ENCODE measurements around the gene ERVV-1.
"Not testable (repeated sequence)": the region's sequence is repeated elsewhere in the genome, so short reads cannot be mapped to it uniquely, and the experiment has no call there.

Gene ERVV-1

GRCh38 chr19:53012006-53012405, 1.7 kb upstream of the ERVV-1 start:
- H3K9me3 ChIP-seq (ENCODE audit: insufficient read depth, low read length, severe bottlenecking) = no peaks in the 10 kb centered on the region
- TF ChIP-seq CTCF (IDR thresholded peaks at IDR 0.05; ENCODE audit: borderline replicate concordance, extremely low read depth, low read length, poor library complexity, severe bottlenecking) = no peak
- no peak for TF ChIP-seq EZH2 (IDR thresholded peaks at IDR 0.05; ENCODE audit: borderline replicate concordance, low read depth, low read length, severe bottlenecking)
- H3K27ac ChIP-seq (ENCODE audit: low read length) = no peak overlapping the region
- H3K9ac ChIP-seq (ENCODE audit: low read depth, low read length) = no peak overlapping the region
- DNase-seq (no peak), ATAC-seq (ENCODE audit: insufficient read depth, low read depth) (no peak)
- no peak overlapping the region for H3K4me2 ChIP-seq (ENCODE audit: insufficient read depth, low read length)
- no peak overlapping the region for H2AFZ ChIP-seq (ENCODE audit: low read depth, low read length)
- H3K79me2 ChIP-seq (ENCODE audit: insufficient read depth, low read length) = no peaks in the 10 kb centered on the region
- H3K4me3 ChIP-seq (ENCODE audit: low read depth in 1 of 2, low read length in 2 of 2) = no peak overlapping the region
- no peaks in the 10 kb centered on the region for H3K27me3 ChIP-seq (ENCODE audit: insufficient read depth, low read length, poor library complexity)
- no peaks in the 10 kb centered on the region for H3K36me3 ChIP-seq (ENCODE audit: insufficient read depth, low read length)
- no peaks in the 10 kb centered on the region for H3K4me1 ChIP-seq (ENCODE audit: insufficient read depth, low read length)
- no peaks in the 10 kb centered on the region for H4K20me1 ChIP-seq (ENCODE audit: insufficient read depth, low read length)

- Histone ChIP-seq H3K9ac (ENCODE audit: low read depth, low read length) (no peak overlapping the region), H2AFZ (ENCODE audit: low read depth, low read length) (no peak overlapping the region), H3K36me3 (ENCODE audit: insufficient read depth, low read length) (no peaks in the 10 kb centered on the region), H3K4me3 (ENCODE audit: low read depth in 1 of 2, low read length in 2 of 2) (no peak overlapping the region), H3K27ac (ENCODE audit: low read length) (no peak overlapping the region), H3K79me2 (ENCODE audit: insufficient read depth, low read length) (no peaks in the 10 kb centered on the region), H3K27me3 (ENCODE audit: insufficient read depth, low read length, poor library complexity) (no peaks in the 10 kb centered on the region), H3K4me2 (ENCODE audit: insufficient read depth, low read length) (no peak overlapping the region), H3K4me1 (ENCODE audit: insufficient read depth, low read length) (no peaks in the 10 kb centered on the region), H3K9me3 (ENCODE audit: insufficient read depth, low read length, severe bottlenecking) (no peaks in the 10 kb centered on the region), H4K20me1 (ENCODE audit: insufficient read depth, low read length) (no peaks in the 10 kb centered on the region)
- no peak for ATAC-seq (ENCODE audit: insufficient read depth, low read depth)
- DNase-seq = no peak
- no peak for TF ChIP-seq EZH2 (IDR thresholded peaks at IDR 0.05; ENCODE audit: borderline replicate concordance, low read depth, low read length, severe bottlenecking)
- no peak for TF ChIP-seq CTCF (IDR thresholded peaks at IDR 0.05; ENCODE audit: borderline replicate concordance, extremely low read depth, low read length, poor library complexity, severe bottlenecking)
Observed at GRCh38 chr19:53015159-53015558, 1.4 kb downstream of the ERVV-1 start.

- Histone ChIP-seq H3K4me3 (ENCODE audit: low read depth in 1 of 2, low read length in 2 of 2) (no peak overlapping the region), H3K4me2 (ENCODE audit: insufficient read depth, low read length) (no peak overlapping the region), H2AFZ (ENCODE audit: low read depth, low read length) (no peak overlapping the region), H4K20me1 (ENCODE audit: insufficient read depth, low read length) (no peaks in the 10 kb centered on the region), H3K9ac (ENCODE audit: low read depth, low read length) (no peak overlapping the region), H3K27me3 (ENCODE audit: insufficient read depth, low read length, poor library complexity) (no peaks in the 10 kb centered on the region), H3K79me2 (ENCODE audit: insufficient read depth, low read length) (no peaks in the 10 kb centered on the region), H3K4me1 (ENCODE audit: insufficient read depth, low read length) (no peaks in the 10 kb centered on the region), H3K36me3 (ENCODE audit: insufficient read depth, low read length) (no peaks in the 10 kb centered on the region), H3K27ac (ENCODE audit: low read length) (no peak overlapping the region), H3K9me3 (ENCODE audit: insufficient read depth, low read length, severe bottlenecking) (peaks cover 3% of the 10 kb centered on the region)
- no peak for ATAC-seq (ENCODE audit: insufficient read depth, low read depth)
- no peak for TF ChIP-seq CTCF (IDR thresholded peaks at IDR 0.05; ENCODE audit: borderline replicate concordance, extremely low read depth, low read length, poor library complexity, severe bottlenecking)
- TF ChIP-seq EZH2 (IDR thresholded peaks at IDR 0.05; ENCODE audit: borderline replicate concordance, low read depth, low read length, severe bottlenecking) = no peak
- DNase-seq = no peak
Observed at GRCh38 chr19:53015730-53016129, 2.0 kb downstream of the ERVV-1 start.

- DNase-seq (peak; percentile 49), ATAC-seq (ENCODE audit: insufficient read depth, low read depth) (0 out of 3 replicates have a peak, but pooled peaks have one; percentile 48)
- TF ChIP-seq EZH2 (IDR thresholded peaks at IDR 0.05; ENCODE audit: borderline replicate concordance, low read depth, low read length, severe bottlenecking) = no peak
- peak; percentile 64 for TF ChIP-seq CTCF (IDR thresholded peaks at IDR 0.05; ENCODE audit: borderline replicate concordance, extremely low read depth, low read length, poor library complexity, severe bottlenecking)
- no peaks in the 10 kb centered on the region for H3K36me3 ChIP-seq (ENCODE audit: insufficient read depth, low read length)
- no peaks in the 10 kb centered on the region for H3K4me1 ChIP-seq (ENCODE audit: insufficient read depth, low read length)
- no peak overlapping the region for H2AFZ ChIP-seq (ENCODE audit: low read depth, low read length)
- no peak overlapping the region for H3K9ac ChIP-seq (ENCODE audit: low read depth, low read length)
- peaks cover 8% of the 10 kb centered on the region for H3K9me3 ChIP-seq (ENCODE audit: insufficient read depth, low read length, severe bottlenecking)
- no peaks in the 10 kb centered on the region for H4K20me1 ChIP-seq (ENCODE audit: insufficient read depth, low read length)
- no peak overlapping the region for H3K4me3 ChIP-seq (ENCODE audit: low read depth in 1 of 2, low read length in 2 of 2)
- H3K79me2 ChIP-seq (ENCODE audit: insufficient read depth, low read length) = no peaks in the 10 kb centered on the region
- H3K27ac ChIP-seq (ENCODE audit: low read length) = no peak overlapping the region
- no peaks in the 10 kb centered on the region for H3K27me3 ChIP-seq (ENCODE audit: insufficient read depth, low read length, poor library complexity)
- no peak overlapping the region for H3K4me2 ChIP-seq (ENCODE audit: insufficient read depth, low read length)
Observed at GRCh38 chr19:53019684-53020083, 6.0 kb downstream of the ERVV-1 start.

- not testable (repeated sequence) for H3K4me3 ChIP-seq (ENCODE audit: low read depth in 1 of 2, low read length in 2 of 2); H3K4me1 ChIP-seq (ENCODE audit: insufficient read depth, low read length); H3K27ac ChIP-seq (ENCODE audit: low read length); H3K4me2 ChIP-seq (ENCODE audit: insufficient read depth, low read length); DNase-seq; H4K20me1 ChIP-seq (ENCODE audit: insufficient read depth, low read length); H3K9ac ChIP-seq (ENCODE audit: low read depth, low read length); H3K9me3 ChIP-seq (ENCODE audit: insufficient read depth, low read length, severe bottlenecking); H2AFZ ChIP-seq (ENCODE audit: low read depth, low read length); H3K79me2 ChIP-seq (ENCODE audit: insufficient read depth, low read length); ATAC-seq (ENCODE audit: insufficient read depth, low read depth); H3K36me3 ChIP-seq (ENCODE audit: insufficient read depth, low read length); H3K27me3 ChIP-seq (ENCODE audit: insufficient read depth, low read length, poor library complexity)
Observed at GRCh38 chr19:53028306-53028705, 14.6 kb downstream of the ERVV-1 start.

Measured in DND-41 (cell line).